GM19395 (cell line): ENCODE results near the gene ZP4.
A peak's percentile ranks its signal among the peaks of the same experiment; 100 is the strongest.
"Not testable (repeated sequence)": the region's sequence is repeated elsewhere in the genome, so short reads cannot be mapped to it uniquely, and the experiment has no call there.

Experiments used
- ATAC-seq: cut with Tn5 transposase; IDR thresholded peaks from one replicate; pipeline ENCODE4 v1.9.1; 2021; ENCODE audit warnings: mild to moderate bottlenecking, moderate library complexity; ENCODE audit not compliant: unreplicated experiment

The ZP4 gene

DNA sequence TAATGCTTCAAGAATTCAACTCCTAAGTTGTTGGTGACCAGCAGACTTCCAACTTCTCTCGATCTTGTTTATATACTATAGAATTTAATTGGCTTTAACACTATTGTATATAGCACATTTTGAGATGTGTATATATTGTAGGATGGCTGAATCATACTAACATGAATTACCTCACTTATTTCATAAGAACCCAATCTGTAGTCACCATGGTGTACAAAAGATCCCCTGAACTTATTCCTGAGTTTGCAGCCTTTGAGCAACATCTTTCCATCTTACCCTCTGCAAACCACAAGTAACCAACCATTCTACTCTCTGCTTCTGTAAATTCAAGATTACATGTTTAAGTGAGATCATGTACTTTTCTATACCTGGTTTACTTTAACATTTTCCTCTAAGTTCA, 12.3 kb downstream of the ZP4 start:
- ATAC-seq = no peak

DNA sequence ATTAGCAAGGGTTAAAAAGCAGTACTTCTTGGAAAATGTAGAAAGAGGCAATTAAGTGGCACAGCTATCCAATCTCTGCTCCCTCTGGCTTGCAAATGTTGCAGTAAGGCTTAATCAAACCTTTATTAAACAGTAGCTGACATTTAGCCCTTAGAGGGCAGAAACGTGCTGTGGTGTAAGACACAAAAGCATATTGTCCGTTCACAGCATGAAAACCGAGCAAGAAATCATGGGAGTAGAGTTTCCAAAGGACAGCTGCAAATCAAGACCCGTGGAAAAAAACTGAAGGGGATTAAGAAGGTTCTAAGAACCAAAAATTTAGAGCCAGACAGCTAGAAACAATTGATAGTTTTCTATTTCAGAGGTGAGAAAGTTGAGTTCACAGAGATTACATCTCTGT, 13.1 kb downstream of the ZP4 start:
- ATAC-seq = no peak

DNA sequence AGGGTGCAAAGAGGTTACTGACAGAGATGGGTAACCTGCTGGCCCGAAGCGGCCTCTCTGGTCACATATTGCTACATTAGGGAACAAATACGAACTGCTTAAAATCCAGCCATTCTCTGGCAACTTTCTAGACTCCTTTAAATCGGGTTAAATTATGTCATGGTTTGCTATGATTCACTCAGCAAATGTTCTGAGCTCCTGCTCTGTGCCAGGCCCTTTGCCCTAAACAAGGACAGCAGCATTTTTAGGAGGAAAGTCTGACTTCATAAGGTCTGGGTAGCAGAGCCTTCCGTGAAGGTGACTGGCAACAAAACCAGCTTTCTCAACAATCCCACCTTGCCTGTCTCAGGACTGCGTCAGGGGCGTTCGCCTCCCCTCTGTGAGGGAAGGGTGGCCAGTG, 15.4 kb downstream of the ZP4 start:
- no peak for ATAC-seq

DNA sequence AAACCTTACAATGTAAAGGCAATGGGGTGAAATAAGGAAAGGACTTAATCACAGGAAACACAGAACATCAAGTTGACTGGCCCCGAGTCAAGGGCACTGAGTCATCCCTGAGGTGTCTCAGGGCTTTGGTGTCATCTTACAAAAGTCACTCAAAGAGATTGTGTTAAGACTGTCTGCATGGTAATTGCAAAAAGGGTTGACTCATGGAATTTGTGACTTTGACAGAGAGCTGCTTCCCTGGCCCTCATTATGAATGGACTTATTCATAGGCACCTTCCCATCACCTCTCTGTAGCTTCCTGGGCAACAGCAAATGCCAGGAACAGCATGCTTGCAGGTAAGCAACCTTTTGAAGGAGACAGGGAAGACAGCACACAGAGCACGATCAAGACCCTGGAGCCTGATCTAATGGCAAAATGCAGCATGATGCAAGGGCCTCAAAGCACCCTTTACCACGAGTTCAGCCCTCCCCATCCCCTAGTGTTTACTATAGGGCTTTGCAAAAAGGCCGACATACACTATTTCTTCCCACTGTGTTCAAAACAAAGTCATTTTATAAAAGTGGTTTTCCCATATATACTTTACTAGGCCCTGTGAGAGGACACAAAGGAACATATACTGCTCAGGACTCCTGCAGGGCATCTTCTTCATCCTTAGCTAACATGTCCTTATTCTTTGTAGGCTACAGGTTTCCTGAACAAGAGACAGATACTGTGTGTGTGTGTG, 17.1 kb downstream of the ZP4 start:
- ATAC-seq = no peak

DNA sequence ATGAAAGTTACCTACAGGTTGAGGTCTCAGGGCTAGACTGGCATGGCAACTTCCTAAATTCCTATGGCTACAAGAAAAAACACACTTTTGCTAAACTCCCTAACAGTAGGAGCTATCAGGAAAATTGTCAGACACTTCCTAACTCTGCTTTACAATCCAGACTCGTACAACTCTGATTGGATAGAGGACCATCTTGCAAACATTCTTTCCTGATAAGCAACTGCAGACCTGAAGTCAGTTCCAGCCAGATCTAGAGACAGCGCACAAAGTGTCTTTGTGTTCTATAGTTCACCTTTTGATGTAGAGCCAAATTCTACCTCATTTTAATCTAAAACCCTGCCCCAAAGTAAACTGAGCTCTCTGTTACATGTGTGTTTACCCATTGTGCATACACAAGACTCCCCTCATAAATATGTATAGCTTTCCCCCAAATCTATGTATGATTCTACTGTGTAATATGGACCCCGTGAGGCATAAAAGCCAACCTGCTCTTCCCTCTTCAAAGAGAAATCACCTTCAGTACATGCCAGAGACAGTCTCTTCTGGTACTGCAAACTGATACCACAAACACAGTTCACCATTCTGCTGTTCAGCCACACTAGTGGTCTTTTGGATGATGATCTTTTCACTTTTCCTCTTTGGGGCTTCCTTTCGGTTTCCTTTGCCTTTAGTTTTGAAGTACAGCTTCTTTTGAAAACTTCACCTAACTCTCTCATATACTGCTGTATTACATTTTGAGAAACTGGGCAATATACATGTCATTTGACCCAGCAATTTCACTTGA, 21.7 kb downstream of the ZP4 start:
- no peak for ATAC-seq

DNA sequence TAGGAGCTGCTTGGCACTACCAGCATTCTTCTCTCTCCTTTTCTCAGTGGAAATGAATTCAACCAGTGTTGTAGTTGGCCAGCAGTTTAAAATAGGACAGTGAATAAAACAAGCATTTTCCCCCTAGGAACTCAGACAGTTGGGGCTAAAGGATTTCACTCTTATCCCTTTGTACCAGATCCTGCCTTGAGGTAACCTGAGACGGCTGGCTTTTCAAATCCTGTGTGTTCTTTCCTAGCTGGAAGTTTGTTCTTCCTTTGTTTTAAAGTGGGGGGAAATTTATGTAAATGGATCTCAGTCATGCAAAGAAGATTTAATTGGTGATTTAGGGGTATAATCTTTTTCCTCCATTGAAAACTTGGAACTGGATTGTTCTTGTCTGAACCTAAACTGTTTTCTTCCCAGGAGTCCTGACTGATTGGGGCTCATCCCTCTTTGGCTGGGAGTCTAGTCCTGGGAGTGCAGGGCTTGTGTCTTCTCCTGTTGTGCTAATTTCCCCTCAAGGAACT, 23.3 kb downstream of the ZP4 start:
- no peak for ATAC-seq

DNA sequence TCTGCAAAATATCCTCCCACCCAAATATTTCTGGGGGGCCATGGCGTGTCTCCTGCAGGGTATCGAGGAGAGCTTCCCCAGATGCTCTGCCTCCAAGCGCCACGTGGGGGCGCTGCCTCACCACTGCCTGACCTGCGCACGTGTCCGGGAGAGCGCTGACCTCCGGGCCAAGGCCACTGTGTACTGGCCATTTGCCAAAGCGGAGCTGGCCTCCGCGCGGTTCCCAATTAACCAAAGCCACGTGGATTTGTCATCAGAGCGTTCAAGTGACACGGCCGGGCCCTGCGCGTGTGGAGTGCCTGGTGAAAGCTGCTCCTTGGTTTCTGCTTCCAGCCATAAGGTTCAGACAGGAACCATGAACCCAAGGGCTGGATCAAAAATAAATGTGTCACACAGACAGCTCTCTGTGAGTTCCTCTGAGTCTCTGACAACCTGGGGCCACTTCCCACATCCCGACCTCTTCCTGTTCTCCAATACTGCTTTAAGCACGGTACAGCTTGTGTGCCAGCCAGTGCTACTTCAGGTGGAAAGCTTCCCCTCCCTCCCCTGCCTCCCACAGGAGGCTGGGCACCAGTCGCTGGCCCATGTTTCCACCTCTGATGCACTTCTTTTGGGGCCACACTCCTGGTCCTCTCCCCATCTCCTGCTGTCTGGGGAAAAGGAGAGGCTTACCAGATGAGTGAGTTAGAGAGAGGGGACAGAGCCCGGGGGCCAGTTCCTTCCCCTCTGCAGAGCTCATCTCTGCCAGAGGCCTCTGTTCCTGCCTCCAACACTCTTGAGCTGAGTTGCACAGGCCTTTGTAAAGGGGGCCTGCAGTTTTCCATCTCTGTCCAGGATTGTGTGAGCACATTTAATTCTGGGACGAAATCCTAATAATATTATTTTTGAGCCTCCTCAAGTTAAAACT, 26.1 kb downstream of the ZP4 start:
- ATAC-seq = peak; percentile 65

DNA sequence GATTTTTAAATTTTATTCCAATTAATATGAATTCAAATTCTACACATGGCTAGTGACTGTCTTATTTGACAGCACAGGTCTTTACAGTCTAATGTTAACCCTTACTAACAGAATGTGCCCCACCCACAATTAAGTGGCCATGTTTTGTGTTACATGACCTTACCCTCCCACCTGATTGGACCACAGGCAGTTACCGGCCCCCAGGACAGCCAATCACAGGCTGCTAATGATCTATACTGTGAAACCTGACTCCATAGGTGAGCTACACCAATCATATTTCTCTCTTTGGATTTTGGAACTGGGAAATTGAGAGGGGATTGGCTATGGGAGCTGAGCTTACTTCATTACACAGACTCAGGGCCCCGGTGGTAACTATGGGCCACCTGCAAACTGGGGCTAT, 27.5 kb downstream of the ZP4 start:
- ATAC-seq = no peak

DNA sequence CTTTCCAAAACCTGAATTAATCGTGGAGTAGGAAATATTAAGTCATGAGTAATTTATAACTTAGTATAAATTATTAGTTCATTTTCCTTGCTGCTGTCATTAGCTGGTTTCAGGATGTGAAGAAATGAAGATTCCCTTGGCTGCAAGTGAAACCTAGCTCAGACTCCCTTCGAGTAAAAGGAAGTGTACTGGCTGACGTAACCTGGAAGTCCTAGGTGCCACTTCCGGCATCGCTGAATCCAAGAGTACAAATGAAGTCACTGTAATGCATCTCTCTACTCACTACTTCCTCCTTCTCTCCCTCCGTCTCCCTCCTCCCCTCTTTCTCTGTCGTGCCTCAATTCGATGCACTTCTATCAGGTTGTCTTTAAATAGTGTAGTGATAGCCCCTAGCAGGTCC, 28.8 kb downstream of the ZP4 start:
- no peak for ATAC-seq

DNA sequence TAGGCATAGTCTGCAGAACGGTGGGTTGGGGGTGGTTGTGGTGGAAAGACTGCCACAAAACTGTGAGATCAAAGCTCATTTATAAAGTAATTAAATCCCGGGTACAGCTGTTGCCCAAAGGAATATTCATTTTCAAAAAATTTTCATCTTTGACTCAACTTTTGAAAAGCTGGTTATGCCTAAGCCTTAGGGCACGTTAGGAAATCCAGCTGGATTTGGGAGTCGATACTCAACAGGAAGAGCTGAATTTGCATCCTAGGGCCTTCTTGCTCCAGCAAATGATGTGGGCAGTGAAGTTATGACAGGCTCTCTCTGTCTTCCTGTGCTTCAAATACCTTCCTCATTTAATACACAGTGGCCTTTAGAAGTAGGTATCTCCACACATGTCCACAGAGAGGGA, 31.7 kb downstream of the ZP4 start:
- ATAC-seq = no peak

DNA sequence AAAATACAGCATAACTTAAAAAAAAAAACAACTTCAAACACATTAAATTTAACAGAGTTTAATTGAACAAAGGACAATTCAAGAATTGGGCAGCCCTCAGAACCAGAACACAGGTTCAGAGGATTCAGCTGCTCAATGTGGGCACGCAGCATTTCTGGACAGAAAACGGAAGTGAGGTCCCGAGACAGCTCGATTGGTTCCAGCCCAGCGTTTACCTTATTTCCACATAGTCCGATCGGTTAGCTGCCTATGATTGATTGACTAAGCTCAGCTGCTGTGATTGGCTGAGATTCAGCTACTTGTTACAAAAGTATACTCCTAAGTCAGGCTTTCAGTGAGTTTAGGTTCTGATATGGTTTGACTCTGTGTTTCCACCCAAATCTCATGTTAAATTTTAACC, 33.3 kb downstream of the ZP4 start:
- ATAC-seq = no peak

DNA sequence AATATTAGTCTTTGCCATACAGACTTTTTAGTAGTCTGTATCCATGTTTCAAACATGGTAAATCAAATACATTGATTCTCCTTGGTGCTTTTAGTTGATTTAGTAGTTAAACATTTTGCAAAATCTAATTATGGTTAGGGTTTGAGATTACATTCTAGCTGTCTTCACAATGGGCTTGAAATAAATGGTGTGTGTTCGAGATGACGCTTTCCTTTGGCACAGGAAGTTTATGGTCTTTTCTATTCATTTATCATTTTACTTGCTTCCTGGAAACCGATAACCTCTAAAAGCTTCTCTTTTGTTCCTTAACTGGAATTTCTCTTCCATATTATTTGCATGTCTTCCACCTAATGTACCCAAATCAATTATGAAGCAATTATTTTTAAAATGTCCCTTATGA, 38.4 kb downstream of the ZP4 start:
- no peak for ATAC-seq

DNA sequence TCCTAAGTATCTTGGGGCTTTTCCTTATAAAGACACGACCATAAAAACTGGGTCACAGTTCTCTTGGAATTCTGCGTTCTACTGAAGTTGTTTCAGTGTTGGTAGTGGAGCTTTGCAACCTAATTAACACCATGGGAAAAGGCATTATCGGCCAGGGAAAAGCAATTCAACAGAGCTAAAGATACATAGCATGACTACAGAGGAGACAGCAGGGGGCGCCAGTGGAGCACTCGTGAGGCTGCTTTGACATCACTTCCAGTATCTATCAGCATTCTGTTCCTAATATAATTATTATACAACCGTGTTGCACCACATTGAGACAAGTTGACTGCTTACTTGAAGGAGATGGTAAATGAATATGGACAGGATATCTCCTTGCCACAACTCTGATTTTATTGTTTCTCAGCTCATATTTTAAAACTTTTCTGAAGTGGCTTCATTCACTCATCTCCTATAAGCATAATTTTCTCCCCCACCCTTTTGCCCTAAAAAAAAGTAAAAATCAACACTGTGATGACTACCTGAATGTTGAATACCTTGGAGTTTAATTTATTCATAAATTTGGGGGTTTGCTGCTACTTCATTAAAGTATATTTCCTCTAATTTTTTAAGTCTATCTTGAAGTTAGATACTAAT, 39.4 kb downstream of the ZP4 start:
- ATAC-seq = no peak

DNA sequence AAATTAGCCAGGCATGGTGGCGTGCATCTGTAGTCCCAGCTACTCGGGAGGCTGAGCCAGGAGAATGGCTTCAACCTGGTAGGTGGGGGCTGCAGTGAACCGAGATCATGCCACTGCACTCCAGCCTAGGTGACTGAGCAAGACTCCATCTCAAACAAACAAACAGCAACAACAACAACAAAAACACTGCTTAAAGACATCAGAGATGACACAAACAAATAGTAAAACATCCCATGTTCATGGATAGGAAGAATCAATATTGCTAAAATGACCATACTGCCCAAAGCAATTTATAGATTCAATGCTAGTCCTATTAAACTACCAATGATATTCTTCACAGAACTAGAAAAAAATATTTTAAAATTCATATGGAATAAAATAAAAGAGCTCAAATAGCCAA, 47.2 kb downstream of the ZP4 start:
- not testable (repeated sequence) for ATAC-seq

DNA sequence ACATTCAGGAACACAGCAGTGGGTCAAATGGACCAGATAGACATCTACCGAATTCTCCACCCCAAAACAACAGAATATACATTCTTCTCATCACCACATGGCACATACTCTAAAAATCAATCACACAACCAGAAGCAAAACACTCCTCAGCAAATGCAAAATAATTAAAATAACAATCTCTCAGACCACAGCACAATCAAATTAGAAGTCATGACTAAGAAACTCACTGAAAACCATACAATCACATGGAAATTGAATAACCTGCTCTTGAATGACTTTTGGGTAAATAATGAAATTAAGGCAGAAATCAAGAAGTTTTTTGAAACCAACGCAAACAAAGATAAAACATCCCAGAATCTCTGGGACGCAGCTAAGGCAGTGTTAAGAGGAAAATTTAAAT, 49.2 kb downstream of the ZP4 start:
- no peak for ATAC-seq

DNA sequence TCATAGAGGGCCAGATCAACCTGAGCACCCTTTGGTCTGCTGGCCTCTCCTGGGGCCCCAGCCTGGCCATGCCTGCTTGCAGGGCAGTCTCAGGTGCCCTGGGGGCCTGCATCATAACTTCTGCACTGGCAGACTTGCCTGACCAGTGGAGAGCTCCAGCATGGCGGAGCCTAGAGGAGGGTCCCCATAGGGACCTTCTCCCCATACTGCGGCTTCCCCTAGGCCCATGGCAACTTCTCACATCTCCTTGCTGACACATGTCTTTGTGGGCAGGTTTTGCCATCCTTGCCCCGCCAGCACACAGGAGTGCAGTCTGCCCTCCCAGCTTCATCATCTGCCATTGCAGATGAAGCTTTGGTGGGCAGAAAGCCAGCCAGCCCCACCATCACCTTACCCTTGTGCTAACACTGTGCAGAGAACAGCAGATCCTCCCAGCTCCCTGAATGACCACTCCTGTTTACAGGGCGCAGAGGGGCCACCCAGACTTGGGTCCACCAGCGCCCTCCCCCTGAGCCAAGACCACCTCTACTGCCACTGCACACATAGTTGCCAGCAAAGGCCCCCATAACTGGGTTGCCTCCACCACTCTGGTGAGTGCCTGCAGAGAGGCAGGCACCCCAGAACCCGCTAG, 51.7 kb downstream of the ZP4 start:
- ATAC-seq = no peak

DNA sequence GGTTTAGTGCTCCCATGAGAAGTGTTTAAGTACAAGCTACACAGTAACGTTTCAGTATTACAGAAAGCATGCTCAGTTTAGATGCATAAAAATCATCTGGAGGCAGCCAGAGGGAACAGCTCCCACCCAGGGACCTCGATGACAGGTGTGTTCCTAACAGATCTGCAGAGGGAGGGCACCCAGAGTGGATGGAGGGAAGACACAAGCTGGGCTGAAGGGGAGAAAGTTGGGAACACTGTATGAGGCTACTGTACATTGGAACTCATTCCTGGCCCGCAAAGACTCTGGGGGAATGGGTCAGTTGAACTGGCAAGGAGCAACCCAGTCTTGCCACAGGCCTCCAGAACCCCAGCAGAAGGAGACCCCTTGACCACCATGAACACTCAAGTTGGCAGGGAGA, 52.4 kb downstream of the ZP4 start:
- ATAC-seq = no peak

DNA sequence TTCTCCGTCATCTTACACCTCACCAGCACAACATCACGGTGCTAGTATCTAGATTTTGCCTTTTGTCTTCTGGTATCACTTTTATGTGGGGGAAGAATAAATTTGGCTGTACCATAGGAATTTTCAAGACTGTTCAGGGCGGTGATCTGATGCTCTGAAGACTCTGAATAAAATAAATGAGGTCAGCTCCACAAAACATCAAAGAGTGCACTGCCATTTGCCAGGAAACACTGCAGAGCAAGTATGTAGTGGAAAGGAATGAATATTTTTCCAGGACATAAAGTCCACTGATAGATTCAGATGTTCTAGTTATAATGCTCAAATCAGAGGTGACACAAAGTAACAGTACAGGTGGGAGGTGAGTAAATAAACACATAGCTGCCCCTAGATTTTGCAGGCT, 56.3 kb downstream of the ZP4 start:
- no peak for ATAC-seq

DNA sequence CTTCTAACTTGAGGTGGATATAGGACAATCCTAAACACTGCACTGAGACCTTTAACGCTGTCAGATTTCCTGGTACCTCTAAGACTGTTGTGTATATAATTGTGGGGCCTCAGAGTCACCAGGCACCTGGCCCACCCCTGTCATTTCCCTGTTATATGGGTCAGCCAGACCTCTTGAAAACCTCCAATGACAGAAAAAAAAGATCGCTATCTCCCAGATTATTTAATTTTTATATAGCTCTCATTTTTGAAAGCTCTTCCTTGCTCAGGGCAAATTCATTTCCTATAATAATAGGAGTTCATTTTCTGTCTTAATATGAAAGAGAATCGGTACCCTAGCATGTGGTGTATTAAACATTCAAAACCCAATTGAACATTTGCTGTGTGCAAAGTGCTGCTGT, 56.7 kb downstream of the ZP4 start:
- ATAC-seq = no peak

DNA sequence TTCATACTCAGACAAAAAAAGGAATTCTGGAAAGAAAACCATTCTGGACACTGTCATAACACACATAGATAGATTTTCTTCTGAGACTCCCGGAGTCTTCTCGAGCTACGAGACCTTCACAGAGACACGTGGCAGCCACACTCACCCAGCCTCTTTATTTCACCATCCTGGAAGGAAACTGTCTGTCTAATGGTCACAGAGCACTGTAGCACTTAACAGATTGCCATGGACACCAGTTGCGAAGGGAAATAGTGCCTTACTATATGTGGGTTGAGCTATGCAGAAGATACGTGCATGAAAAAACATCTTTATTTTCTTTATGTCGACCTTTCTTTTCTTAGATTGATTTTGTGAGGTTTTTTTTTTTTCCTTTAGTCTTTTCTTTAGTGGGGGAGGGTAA, 57.9 kb downstream of the ZP4 start:
- ATAC-seq = no peak
